GM20000 (cell line): ENCODE measurements around the gene TOR1AIP1.
A peak's percentile ranks its signal among the peaks of the same experiment; 100 is the strongest.

Source experiments
- DNase-seq: peaks from one replicate; pipeline ENCODE4 v3.0.0; 2012; ENCODE audit warnings: low spot score
- CTCF ChIP-seq: IDR thresholded peaks from 2 replicates; pipeline ENCODE4 v1.5.1; 2012; ENCODE audit warnings: mild to moderate bottlenecking, control low read depth; ENCODE audit errors: extremely low read depth, missing control alignments

Gene TOR1AIP1

GRCh38 chr1:179873438-179873851 is 8.6 kb upstream of the TOR1AIP1 start:
- no peak for DNase-seq
- no peak for TF ChIP-seq CTCF

DNA sequence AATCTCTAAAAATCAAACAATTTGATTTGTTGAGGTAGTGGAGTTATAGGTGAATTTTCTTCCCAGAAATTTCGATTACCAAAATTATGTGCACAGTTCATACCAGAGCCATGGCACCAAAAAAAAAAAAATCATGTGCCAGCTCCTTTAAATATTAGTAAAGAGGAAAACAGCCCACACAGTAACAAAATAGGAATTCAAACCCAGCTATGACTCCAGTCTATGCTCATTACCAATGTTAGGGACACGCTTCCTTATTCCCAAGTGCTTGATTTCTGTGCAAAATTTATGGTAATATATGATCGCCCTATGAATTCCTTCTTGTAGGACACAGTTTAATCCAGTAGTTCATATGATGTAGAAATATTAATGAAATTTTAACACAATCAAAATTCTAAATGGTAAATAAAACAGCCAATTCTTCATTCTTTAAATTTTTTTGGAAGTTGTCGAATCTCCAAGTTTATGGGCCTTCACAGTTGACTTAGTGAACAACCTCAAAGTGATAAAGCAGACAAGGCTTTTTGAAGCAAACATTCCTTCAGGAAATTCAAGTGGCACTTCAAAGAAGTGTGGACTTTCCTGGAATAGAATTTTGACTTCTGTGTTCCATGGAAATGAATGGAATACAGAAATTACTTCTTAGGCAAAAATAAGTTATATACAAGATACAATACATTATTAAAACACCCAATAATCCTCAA is 6.3 kb upstream of the TOR1AIP1 start:
- no peak for DNase-seq
- TF ChIP-seq CTCF: no peak

DNA sequence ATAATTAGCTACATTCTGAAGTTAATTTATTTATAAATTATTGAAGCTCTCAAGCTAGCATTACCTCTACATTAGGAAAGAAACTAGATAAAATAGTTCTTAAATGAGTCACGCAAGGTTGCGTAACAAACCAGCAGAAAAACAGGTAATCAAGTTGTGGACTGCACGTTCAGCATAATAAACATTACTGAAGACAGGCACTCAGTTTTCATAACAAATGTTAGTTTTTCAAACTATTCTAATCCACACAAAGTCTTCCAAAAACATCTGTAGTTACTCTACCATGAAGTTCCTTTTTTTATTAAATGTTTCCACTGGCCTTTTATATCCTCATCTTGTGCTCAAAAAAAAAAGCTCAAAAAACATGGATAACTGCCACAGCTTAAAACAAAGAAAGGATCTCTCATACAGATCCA is 5.8 kb upstream of the TOR1AIP1 start:
- no peak for TF ChIP-seq CTCF

DNA sequence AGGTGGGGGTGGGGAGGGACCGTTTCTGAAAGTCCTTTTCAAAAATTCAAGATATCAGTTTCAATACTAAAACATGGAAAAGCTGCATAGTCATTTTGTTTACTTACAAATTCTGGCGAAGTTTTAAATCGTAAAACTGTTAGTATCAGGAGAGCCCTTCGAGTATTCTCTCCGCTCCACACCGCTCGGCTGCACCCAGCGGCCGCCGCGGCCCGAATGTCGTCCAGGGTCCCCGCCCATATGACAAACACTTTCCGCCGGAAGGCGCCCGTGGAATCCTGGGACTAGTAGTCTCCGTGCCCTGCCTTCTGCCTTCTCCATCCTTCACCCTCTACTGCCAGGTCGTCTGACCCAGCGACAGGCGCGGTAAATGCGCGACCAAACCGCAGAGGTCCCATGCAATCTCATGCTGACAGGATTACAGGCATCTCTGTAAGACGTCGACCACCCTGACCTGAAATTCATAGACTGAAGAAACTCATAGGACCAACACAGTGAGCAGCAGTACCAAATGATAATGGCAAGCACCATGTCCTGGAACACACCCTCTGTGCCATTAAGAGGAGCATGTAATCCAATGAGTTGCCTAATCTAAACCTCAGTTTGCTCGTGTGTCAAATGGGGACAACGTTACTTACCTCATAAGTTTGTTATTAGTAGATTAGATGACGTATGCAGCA is 4.4 kb upstream of the TOR1AIP1 start, which contains the start of gene TOR1AIP2:
TSS of gene TOR1AIP2 (minus strand) at position 218 of the 680 bp plus-strand sequence. CDS start 25,138 bp downstream, outside the sequence.
- no peak for TF ChIP-seq CTCF
- DNase-seq: peak; percentile 77

More for the DNA sequence above, 5.8 kb upstream of the TOR1AIP1 start:
- no peak for DNase-seq

DNA sequence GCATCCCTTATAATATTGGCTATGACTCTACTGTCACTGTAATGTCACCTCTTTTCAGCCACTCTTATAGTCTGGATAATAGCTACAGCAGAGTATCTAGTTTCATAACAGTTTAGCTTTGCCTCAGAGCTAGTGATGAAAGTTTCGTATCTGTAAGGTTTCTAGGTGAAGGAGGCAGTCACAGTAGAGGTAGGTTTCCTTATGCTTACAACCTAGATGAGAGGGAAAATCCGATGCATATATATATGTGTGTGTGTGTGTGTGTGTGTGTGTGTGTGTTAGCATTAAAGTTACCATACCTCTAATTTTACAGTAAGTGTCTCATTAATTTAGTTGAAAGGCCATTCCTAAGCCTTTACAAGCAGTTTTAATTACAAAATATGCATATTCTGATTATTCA is 2.3 kb upstream of the TOR1AIP1 start:
- TF ChIP-seq CTCF: no peak
- DNase-seq: peak; percentile 13

- no peak for TF ChIP-seq CTCF
- DNase-seq: no peak
These were observed 338 bp upstream of the TOR1AIP1 start for GRCh38 chr1:179881642-179882252.
